HepG2 (cell line): Measurements from ENCODE around the gene CERS3.

Experiments used
- CTCF ChIP-seq: sonication (generic); formaldehyde crosslinking; IDR thresholded peaks from 2 replicates; pipeline ENCODE4 v1.5.0; 2020; ENCODE audit warnings: mild to moderate bottlenecking, missing genetic modification reagents, moderate library complexity
- FOXK1 ChIP-seq: sonication (generic); formaldehyde crosslinking; IDR thresholded peaks from 2 replicates; pipeline ENCODE4 v1.4.0; 2020; ENCODE audit warnings: low read depth, missing genetic modification reagents, borderline replicate concordance

GRCh38 chr15:100464888-100465287, 63.9 kb downstream of the CERS3 start:
- TF ChIP-seq CTCF (CRISPR knock-in tag), result no peak
- TF ChIP-seq FOXK1 (CRISPR knock-in tag), result no peak
